Body of pancreas (tissue), 4 donors: ENCODE data around the gene DPH6.

Experiments
- CTCF ChIP-seq, 7 experiments: fragments of 450-650 bp in 4 of 7; fragments of 200-600 bp in 3 of 7; sonication (generic) in 3 of 7; IDR thresholded peaks; one replicate each; pipeline ENCODE4 v1.5.1; 2016 to 2019; ENCODE audit warnings: antibody characterized with exemption in 7 of 7
- POLR2A ChIP-seq, 3 donors: fragments of 450-650 bp; IDR thresholded peaks; one replicate each; pipeline ENCODE4 v1.6.1; 2016; ENCODE audit warnings: antibody characterized with exemption in 3 of 3, mild to moderate bottlenecking in 2 of 3

- TF ChIP-seq CTCF (IDR thresholded peaks at IDR 0.05) (no peak), POLR2A (IDR thresholded peaks at IDR 0.05) (no peak)
Measured at GRCh38 chr15:35533130-35534110, 12.5 kb downstream of the DPH6 start.
